ENCODE measurements around the gene GPR89A.
"Not testable (repeated sequence)": the region's sequence is repeated elsewhere in the genome, so short reads cannot be mapped to it uniquely, and the experiment has no call there.

GPR89A gene

DNA sequence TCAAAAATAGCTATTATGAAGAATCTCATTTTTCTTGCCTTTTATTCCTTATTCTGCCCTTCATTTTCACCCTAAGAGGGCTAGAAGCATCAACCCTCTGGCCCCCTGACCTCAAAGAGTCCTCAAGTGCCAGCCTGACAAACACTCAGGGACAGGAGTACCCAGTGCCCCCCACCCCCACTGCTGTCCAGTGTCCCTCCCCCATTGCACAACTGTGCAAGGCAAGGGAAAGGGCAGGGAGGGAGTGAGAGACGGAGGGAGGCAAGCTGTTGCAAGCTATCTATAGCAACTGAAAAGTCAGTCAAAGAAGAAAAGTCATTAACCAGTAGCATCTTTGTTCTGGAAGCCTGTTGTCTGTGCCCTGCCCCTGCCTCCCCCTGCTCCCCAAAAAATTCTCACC lies 78.3 kb downstream of the GPR89A start:
- DNase-seq (ENCODE audit: low read depth in 2 of 2): not testable (repeated sequence)

DNA sequence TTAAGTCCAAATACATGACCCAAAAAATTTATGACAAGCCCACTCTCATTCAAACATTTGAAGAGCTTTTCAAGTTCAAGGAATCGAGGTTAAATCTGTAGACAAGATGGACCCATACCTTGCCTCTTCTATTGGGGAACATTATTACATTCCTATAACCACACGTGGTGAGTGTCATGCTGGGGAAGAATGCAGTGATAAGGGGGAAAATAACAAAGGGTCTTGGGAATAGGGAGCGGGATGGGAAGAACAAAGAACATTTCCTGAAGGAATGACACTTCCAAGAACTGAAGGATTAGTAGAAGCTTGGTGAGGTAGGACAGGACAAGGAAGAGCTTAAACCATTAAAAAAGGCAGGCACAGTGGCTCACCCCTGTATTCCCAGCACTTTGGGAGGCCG lies 80.5 kb downstream of the GPR89A start:
- no peak for DNase-seq (ENCODE audit: low read depth in 2 of 2)

DNA sequence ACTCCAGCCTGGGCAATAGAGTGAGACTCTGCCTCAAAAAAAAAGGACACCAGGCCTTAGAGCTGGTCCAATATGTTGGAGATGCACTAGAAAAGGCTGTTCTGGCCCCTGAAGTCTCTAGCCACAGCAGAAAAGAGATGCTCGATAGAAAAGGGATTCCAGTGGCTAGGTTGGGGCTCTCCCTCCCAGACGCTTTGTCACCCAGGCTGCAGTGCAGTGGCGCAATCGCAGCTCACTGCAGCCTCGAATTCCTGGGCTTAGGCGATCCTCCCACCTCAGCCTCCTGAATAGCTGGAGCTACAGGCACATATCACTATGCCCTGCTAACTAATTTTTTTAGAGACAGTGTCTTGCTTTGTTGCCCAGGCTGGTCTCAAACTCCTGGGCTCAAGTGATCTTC lies 81.1 kb downstream of the GPR89A start:
- no peak for DNase-seq (ENCODE audit: low read depth in 2 of 2)

DNA sequence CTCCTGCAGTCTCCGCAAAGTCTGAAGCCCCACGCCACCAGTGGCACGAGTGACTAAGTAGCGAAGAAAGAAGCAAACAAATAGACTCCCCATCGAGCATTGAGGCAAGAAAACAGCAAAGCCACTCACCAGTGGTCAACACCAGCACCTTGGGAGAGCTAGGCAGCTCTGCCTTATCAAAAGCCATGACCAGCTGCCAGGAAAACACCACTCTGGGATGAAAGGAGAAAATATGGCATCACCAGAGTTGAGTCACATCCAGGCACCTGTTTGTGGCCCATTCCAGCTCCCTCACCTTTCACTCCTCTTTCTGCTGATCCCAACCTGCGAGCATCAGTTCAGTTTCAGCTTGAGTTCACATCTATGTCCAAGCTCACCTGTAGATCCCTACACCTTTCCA lies 82.1 kb downstream of the GPR89A start:
- DNase-seq (ENCODE audit: low read depth in 2 of 2): no peak

DNA sequence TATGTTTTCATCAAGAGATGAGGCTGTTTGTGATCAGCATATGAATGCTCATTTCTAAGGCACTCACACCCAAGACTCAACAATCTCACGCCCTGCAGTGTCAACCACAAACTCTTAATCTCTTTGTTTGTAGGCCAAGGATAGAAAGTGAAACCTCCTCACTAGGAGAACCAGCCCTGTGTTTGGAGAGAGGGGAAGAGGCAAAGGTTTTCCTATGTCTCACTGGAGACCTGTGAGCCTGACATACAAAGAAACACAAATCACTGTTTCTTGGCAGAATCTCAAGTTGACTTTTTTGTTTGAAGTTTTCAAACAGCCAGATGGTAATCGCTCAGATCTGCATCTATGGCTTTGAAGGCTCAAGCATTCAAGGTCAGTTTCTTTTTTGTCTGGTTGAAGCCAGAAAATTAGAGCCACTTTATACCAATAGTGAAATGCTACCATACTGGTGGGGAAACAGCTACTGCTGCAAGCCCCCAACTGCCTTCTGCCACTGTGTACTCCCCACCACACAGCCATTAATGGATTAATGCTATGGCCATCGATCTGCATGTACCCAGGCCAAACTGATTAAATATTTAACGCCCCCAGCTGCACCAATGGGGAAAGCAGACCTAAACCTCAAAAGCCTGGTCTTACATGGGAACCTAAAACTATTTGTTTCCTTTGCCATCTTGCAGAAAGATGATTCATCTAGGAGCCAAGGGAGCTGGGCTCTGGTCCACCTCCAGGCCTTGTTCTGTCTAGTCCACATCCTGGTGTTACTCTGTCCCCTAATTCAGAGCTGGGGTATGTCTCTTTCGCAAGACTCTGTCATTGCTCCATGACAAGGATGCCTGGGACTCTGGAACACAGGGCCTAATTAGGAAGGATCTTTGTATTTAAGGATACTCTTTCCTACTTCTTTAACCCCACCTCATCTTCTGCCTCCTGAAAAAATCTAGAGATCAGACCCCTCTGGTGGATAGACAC lies 83.1 kb downstream of the GPR89A start:
- peak; percentile 21 to 27 for DNase-seq (ENCODE audit: low read depth in 2 of 2)

DNA sequence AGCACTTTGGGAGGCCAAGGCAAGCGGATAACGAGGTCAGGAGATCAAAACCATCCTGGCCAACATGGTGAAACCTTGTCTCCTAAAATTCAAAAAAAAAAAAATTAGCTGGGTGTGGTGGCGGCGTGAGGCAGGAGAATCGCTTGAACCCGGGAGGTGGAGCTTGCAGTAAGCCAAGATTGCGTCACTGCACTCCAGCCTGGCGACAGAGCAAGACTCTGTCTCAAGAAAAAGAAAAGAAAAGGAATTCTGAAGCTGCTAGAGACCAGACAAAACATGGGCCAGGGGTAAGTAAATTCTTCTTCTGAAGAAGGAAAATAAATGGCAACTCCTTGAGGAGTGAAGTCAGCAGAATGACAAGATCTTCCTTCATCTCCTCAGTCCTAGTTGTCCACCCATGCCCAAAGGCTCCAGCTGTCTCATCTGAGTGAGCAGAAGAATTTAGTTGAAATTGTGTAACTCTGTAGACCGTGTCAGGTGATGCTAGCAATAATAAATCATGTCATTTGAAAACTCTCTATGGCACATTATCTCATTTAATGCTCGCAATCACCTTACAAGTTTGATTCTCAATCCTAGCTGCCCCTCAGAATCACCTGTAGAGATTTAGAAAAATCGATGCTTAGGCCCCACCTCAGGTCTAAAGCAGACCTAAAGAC lies 85.1 kb downstream of the GPR89A start:
- no peak for DNase-seq (ENCODE audit: low read depth in 2 of 2)

DNA sequence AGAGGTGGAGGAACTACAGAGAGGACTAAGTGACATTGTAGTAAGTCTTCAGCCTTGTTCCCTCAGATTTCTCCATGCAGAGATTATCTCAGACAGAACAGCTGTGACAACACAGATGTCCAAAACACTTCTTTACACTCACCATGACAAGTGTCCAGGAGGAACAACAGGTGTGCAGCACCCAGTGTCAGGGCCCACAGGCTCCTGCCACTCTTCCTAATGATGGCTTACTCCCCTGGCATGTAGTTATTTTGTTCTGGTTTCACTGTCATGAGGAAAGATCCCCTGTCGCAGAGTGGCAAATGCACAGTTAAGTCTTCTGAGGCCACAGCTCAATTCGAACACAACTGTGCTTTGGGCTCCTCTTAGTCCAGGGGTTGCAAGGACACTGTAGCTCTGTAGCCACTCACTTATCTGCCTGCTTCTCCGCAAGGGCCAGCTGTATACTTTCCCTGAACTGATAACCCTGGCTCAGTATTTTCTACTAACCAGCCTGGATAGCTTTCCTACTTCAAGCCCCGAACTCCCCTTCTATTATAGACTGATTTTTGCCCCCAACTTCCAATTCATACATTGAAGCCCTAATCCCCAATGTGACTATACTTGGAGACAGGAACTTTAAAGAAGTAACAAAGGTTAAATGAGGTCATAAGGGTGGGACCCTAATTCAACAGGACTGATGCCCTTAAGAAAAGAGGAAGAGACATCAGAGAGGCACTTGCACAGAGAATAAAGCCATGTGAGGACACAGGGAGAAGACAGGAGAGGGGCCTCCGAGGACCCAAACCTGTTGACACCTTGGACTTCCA lies 88.2 kb downstream of the GPR89A start:
- no peak for DNase-seq (ENCODE audit: low read depth in 2 of 2)

DNA sequence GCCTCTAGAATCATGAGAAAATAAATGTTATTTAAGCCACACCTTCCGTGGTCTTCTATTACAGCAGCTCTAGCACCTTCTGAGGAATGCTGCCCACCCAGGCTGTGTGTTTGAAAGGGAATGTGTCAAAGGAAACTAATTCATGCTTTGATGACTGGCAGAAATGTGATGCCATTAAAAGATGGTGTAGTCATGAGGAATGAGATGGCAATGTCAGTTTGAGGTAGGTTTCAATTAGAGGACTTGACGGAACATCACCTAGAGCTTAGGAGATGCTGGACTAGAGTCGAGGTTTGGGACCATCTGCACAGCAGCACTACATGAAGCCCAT lies 88.8 kb downstream of the GPR89A start:
- DNase-seq (ENCODE audit: low read depth in 2 of 2): no peak

DNA sequence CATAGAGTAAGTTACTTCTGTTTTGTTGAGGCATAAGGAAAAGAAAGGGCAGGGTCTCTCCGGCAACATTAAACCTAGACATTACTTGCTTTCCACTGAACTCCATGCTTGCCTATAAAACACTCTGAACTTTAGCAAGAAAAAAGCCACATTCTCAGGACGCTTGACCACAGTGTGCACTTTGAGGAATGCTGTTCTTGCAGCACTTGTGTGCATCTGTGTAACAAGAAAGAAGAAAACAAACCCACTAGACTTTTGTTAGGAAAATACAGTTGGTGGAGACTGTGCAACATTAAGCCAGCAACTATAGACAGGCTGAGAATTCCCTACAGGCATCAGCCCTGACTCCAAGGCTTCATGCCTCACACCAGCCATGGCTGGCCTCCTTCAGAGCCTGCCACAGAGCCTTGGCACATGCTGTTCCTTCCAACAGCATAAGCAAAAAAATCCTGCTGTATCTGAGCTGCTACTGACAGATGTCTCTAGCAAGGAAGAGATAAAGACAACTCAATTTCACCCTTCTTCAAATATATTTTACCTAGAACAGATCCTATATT lies 93.6 kb downstream of the GPR89A start:
- DNase-seq (ENCODE audit: low read depth in 2 of 2): no peak

DNA sequence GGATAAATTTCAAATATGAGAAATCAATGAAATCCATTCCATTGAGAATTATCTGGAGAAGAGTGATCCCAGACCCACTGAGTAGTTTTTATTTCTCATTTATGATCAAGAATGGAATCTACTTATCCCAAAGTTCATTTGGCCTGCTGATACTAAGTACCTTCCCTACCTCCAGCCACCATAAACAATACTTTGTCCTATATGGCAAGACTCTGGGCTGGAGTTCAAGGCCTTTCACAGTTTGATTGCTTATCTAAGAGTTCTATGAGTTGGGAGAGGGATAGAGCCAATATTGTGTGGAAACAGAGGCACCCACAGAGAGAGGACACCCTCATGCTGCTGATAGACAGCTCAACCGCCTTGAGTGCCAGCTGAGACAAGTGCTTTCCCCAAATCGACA lies 94.3 kb downstream of the GPR89A start:
- no peak for DNase-seq (ENCODE audit: low read depth in 2 of 2)

DNA sequence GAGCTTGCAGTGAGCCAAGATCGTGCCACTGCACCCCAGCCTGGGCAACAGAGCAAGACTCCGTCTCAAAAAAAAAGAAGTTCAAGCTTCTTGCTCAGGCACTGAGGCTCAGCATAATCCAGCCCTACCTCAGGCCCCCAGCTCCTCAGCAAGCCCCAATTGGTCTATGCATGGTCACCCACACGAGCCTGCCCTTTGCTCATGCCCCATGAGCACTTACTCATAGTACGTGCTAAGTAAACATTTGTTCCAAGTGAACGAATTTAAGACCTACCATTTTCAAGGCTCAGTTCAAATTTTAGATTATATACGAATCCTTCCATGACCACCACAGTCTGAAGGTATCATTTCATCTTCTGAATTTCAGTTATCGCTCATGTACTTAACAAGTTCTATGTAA lies 95.0 kb downstream of the GPR89A start:
- no peak for DNase-seq (ENCODE audit: low read depth in 2 of 2)

DNA sequence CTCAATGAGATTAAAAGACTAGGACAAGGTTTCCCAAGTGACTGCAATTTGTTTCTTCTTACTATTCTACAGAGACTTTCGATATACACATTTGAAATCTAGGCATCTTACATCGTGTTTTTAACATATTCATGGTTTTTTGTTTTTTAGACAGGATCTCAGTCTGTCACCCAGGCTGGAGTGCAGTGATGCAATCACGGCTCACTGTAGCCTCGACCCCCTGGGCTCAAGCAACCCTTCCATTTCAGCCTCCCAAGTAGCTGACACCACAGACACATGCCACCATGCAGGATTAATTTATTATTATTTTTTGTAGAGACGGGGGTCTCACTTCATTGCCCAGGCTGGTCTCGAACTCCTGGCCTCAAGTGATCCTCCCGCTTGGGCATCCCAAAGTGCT lies 97.8 kb downstream of the GPR89A start:
- no peak for DNase-seq (ENCODE audit: low read depth in 2 of 2)

DNA sequence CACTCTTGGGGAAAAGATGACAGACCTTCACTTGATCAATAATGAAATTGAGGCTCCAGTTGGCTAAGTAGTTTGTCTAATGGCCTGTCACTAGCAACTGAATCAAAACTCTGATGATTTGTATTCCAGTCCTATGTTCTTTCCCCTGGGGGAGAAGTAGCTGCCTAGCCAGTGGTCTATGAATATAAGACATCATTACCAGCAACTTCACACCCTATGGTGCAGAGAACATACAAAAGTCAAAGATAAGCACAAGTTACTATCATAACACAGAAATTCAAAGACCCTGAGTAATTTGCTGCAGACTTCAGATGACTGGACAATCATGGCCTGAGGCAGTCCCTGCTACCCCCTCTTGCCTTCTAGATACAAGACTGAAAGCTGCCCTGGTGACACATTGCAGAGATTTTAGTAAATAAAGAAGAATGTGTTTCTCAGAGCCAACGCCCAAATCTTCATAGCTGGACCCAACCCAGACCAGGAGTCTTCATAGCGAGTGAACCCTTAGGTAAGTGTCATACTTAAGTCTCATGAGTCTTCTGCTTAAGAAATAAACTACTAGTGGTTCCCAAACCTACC lies 98.4 kb downstream of the GPR89A start:
- DNase-seq (ENCODE audit: low read depth in 2 of 2): no peak

DNA sequence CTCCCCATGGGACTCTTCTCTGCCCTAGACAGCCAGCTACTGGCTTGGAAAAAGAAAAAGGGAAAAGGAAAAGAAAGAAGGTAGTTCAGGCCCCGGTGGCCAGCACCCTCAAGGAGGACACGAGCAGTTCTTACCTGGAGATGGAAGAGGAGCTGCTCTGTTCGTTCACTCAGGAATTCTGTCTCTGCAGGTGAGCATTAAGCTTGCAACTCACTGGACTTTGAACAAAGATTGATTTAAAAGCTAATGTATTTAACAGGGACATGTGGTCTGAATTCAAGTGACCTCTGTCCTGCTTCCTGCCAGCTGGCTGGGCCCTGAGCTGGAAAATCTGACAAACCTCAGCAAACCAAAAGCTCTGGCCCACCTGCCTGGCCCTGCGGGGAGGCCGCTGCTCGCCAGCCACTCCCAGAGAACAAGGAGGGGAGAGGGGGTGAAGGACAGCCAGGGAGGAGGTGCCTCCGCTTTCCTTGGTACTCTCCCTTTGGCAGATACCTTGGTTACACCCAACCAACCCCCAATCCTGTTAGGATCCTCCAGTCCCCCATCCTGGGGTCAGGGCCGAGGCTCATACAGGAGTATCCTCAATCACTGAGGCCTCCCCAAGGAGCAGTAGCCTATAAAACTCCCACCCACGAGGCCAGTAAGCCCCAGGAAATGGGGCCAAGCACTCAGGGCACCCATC lies 99.5 kb downstream of the GPR89A start, which contains the start of gene PDZK1:
PDZK1 (minus strand) TSS at position 186 of the 685 bp plus-strand sequence. CDS start 19,347 bp downstream, outside the sequence.
- no peak for DNase-seq (ENCODE audit: low read depth in 2 of 2)

DNA sequence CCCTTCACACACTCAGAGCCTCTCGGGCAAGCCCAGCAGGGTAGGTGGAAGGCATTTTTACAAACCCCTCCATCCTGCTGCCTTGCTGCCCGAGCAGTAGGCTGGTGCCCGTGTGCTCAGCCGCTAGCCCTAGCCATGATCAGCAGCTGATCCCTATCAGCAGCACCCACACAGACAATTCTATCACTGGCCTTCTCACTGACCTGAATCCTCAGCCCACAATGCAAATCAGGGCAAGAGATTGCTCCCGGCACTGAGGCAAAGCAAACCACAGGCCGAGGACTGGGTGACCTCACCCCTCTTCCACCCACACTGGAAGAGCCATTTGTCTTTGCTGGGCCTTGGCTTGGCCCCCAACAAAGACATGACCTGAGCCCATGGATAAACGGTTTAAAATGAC lies 100.3 kb downstream of the GPR89A start:
- no peak for DNase-seq (ENCODE audit: low read depth in 2 of 2)

DNA sequence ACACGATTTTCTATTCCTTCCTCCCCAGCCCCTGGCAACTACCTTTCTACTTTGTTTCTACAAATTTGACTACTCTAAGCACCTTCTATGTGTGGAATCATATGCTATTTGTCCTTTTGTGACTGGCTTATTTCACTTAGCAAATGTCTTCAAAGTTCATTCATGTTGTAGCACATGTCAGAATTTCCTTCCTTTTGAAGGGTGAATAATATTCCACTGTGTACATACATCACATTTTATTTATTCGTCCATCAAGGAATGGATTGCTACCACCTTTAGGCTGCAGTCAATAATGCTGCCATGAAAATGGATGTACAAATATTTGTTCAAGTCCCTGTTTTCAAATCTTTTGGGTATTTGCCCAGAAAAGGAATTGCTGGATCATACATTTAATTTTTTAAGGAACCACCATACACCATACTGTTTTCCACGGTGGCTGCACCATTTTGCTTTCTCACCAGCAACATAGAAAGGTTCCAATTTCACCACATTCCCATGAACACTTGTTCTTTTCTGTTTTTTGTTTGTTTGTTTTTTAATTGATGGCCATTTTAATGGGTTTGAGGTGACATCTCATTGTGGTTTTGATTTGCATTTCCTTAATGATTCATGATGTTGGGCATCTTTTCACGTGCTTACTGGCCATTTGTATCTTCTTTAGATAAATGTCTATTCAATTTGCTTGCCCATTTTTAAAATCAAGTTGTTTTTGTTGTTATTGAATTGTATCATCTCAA lies 102.7 kb downstream of the GPR89A start:
- DNase-seq (ENCODE audit: low read depth in 2 of 2): no peak

DNA sequence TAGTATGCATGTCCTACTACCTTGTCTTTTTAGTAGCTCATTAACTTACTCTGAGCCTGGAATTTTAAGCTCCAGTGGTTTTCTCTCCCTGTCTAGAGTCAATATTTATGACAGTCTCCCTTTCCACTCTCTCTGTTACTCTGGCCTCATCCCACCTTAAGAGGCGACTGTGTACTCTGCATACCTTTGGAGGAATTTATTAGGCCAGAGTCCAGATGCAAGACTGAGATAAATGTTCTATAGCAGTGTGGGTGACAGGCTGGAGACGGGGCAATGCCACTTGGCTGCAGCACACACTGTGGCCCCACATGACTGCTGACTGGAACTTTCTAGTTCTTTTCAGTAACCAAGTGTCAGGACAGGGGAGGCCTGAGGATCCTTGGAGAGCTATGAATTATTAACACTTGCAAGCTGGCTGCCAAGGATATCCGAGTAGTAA lies 103.4 kb downstream of the GPR89A start:
- DNase-seq (ENCODE audit: low read depth in 2 of 2): no peak

DNA sequence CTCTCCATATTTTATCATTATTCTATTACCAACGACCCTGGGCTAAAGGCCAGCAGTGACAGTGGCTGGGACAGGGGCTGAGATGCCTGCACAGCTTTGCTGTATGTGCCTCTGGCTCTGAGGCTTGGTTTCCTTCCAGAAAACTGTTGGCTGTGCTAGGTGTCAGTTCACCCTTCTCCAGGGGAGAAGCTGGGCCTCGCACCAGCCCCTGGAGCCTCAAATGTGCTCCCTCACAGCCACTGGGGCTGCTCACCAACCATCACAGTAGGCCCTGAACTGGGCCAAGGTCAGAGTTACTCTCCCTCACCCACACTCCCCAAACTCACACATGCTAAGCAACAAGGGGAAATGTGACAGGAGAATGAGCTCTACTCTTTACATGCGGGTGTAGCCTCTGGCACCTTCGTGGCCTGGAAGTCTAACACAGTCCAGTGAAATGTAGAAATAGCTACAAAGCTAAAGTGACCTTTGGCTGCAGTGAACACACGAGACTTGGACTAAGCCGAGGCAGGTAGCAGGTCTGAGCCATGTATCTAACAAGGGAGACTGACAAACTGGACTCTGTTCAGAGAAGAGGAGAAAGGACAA lies 106.8 kb downstream of the GPR89A start:
- no peak for DNase-seq (ENCODE audit: low read depth in 2 of 2)

DNA sequence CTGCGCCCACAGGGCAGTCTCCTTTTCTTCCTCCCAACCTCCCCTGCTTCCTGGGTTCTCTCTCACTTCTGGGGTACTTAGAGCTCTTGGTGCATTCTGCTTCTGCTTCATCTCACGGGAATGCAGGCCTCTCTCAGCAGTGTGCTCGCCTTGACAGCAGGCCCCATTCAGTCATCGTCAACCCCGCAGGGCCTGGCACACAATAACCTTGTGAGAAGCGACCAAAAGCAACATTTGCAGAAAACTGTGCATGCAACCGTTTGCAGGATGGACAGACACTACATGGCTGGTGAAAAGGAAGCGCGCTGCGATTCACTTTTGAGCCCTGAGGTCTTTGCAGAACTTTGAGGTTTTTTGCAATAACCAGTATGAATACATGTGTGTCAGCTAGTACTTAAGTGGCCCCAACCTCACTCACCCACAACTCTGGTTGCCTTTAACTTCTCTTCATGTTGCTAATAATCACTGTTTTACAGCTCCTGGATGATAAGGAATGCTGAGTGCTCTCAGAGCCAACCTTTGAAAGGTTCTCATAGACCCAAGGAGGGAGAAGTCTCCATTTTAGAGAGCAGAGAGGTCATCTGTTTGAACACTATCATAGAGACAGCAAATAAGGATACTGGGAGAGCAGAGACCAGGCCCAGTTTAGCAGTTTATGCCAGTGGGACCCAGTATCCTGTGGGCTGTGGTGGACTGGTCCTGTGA lies 109.0 kb downstream of the GPR89A start:
- no peak for DNase-seq (ENCODE audit: low read depth in 2 of 2)

Measured in activated CD8-positive, alpha-beta memory T cell treated with anti-CD3 and anti-CD28 coated beads for 4 hours (primary cell).